Natural killer cell treated with Interleukin-12 subunit alpha and Interleukin-12 subunit beta and Interleukin-15 and Interleukin-18, amount 100 ng/mL, for 72 hours (primary cell): ENCODE data around the gene TBX4. TPM values are rescaled to one million over a fixed set of nuclear protein-coding genes. Genes with fewer than 3 reads are reported as not detected.
"Not testable (repeated sequence)": the region's sequence is repeated elsewhere in the genome, so short reads cannot be mapped to it uniquely, and the experiment has no call there.

Source experiments
- ATAC-seq, 2 donors: fragments of 150-1000 bp; cut with Tn5 transposase in 1 of 2; sonication (Bioruptor Pico), chemical (Tn5 transposase) in 1 of 2; 2 replicates each; pipeline ENCODE4 v1.10.0; 2021
- DNase-seq: peaks from one replicate; pipeline ENCODE4 v3.0.0; 2022; ENCODE audit warnings: low spot score
- H3K27ac Mint-ChIP-seq, 2 donors: 1 replicate in 1 of 2; 2 replicates in 1 of 2; pipeline ENCODE4 v1.8.0; 2022; ENCODE audit warnings: mixed read lengths in 2 of 2, mild to moderate bottlenecking in 1 of 2, moderate library complexity in 1 of 2
- H3K27me3 Mint-ChIP-seq, 2 donors: 1 replicate in 1 of 2; 2 replicates in 1 of 2; pipeline ENCODE4 v1.8.0; 2022; ENCODE audit warnings: mixed read lengths in 2 of 2
- H3K36me3 Mint-ChIP-seq: one replicate; pipeline ENCODE4 v1.8.0; 2022; ENCODE audit warnings: mixed read lengths
- H3K4me1 Mint-ChIP-seq, 2 donors: 1 replicate in 1 of 2; 2 replicates in 1 of 2; pipeline ENCODE4 v1.8.0; 2022; ENCODE audit warnings: low read depth in 2 of 2, mixed read lengths in 2 of 2, mild to moderate bottlenecking in 1 of 2
- H3K4me3 Mint-ChIP-seq: one replicate; pipeline ENCODE4 v1.8.0; 2022; ENCODE audit warnings: mixed read lengths
- H3K9me3 Mint-ChIP-seq: 2 replicates; pipeline ENCODE4 v1.8.0; 2022; ENCODE audit warnings: mixed read lengths
- total RNA-seq, 2 donors: library from RNA; stranded (reverse); gene quantifications; one replicate each; pipeline ENCODE4 v1.2.3, GENCODE V29; 2022

The TBX4 gene
- total RNA-seq, 2 donors from 2014 or later, result not detected

DNA sequence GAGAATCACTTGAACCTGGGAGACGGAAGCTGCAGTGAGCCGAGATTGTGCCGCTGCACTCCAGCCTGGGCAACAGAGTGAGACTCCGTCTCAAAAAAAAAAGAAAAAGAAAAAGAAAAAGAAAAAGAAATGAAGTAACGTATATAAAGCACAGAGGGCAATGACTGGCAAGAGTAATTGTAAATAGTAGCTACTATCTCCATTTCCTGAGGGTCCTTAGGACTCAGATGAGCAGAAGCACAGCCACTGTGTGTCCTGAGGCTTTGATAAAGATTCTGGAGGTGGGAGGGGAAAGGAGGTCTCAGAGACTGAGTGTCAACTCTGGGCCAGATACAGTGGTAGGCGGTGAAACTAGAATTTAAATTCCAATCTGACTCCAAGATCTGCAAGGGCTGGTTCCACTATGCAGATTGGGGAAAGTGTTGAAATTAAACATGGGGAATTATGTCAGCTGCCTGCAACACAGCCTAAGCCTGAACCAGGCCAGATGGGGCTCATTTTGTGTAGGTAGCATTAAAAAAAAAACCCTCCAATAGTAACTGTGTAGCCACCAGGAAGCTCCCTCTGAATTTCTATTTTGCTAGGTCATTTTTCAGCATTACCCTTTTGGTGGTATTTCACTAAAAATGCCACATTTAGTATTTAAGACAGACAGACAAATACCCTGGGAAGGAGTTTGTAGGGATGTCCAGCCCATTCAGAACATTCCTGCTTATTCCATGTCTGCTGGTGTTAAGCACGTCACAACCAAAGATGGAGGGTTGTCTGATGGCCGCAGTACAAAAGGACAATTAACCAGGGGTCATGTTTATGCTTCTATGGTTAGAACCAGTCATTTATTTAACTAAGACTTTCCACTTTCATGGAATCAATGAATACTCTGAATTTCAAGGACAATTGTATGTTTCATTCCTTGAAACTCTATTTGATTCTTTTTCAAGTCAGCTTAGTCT is 46.1 kb downstream of the TBX4 start:
- peaks cover 7 to 12% of the 10 kb centered on the region in 2 donors for H3K27me3 Mint-ChIP-seq
- H3K4me1 Mint-ChIP-seq, result peaks cover 3 to 9% of the 10 kb centered on the region in 2 donors
- H3K36me3 Mint-ChIP-seq, result no peaks in the 10 kb centered on the region
- H3K4me3 Mint-ChIP-seq, result no peak overlapping the region
- no peak for DNase-seq
- ATAC-seq, result no peak
- H3K27ac Mint-ChIP-seq, result no peak overlapping the region
- H3K9me3 Mint-ChIP-seq, result no peaks in the 10 kb centered on the region

DNA sequence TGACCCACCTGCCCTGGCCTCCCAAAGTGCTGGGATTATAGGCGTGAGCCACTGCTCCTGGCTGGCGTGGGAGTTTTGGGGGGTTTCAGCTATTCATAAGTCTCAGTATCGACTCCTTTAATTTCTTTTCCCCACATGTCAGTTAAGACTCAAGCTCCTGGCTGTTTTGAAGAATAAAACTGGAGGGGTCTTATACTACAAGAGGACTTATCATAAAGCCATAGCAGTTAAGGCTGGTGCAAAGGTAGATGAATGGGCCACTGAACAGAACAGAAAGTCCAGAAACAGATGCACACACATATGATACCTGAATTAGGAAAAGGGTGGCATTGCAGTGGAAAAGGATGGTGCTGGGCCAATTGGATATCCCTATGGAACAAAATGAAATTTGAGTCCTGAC is 47.4 kb downstream of the TBX4 start:
- Mint-ChIP-seq H3K27me3 (peaks cover 12 to 13% of the 10 kb centered on the region in 2 donors), H3K9me3 (no peaks in the 10 kb centered on the region), H3K4me1 (peaks cover 3 to 9% of the 10 kb centered on the region in 2 donors), H3K36me3 (no peaks in the 10 kb centered on the region), H3K27ac (no peak overlapping the region), H3K4me3 (no peak overlapping the region)
- ATAC-seq (no peak), DNase-seq (no peak)

DNA sequence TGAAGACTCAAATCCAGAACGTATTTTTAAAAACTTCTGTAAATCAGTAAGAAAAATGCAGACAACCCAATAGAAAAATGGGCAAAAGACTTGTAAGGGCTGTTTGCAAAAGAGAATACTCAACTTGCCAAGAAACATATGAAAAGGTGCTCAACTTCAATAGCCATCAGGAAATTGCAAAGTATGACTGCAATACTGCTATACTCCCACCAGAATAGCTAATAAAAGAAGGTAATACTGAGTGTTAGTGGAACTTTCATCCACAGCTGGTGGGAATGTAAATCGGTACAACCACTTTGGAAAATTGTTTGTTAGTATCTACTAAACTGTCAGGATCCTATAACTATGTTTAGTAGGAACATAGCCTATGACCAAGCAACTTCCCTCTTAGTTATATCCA is 48.1 kb downstream of the TBX4 start:
- Mint-ChIP-seq H3K4me3 (no peak overlapping the region), H3K27me3 (peaks cover 16 to 19% of the 10 kb centered on the region in 2 donors), H3K27ac (no peak overlapping the region), H3K9me3 (no peaks in the 10 kb centered on the region), H3K36me3 (no peaks in the 10 kb centered on the region), H3K4me1 (peaks cover 3 to 8% of the 10 kb centered on the region in 2 donors)
- DNase-seq (no peak), ATAC-seq (no peak)

DNA sequence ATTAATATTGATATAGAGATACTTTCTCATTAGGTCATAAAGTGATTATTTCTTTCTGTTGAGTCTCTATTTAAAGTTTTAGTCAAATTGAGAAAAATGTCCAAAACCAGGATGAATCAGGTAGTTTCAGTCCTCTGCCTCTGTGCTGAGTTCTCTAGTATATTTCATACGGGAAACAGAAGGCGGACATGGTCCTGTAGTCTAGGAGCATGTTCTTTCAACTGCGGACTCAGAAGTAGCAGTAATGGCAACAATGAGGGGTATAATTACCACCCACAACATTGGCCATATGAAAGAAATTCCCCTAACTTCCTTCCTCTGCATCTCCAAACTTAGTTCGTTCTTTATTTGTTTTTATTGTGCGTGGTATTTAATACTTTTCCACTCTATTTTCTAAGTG is 50.1 kb downstream of the TBX4 start:
- Mint-ChIP-seq H3K4me1 (no peaks in the 10 kb centered on the region), H3K36me3 (no peaks in the 10 kb centered on the region), H3K27ac (no peak overlapping the region), H3K27me3 (peaks cover 26 to 39% of the 10 kb centered on the region in 2 donors), H3K9me3 (no peaks in the 10 kb centered on the region), H3K4me3 (no peak overlapping the region)
- DNase-seq (no peak), ATAC-seq (no peak)

DNA sequence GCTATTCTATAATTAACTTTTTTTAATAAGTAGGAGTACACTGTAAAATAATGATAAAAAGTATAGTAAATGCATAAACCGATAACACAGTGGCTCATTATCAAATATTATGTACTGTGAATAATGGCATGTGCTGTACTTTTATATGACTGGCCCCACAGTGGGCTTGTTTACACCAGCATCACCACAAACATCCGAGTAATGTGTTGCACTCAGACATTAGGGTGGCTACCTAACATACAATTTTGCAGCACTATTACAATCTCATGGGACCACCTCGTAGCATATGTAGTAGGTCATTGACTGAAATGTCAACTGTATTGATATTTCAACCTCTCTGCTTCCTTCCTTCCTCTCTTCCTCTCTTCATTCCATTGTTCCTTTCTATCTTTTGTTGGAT is 51.7 kb downstream of the TBX4 start:
- H3K27me3 Mint-ChIP-seq, result peaks cover 29 to 51% of the 10 kb centered on the region in 2 donors
- no peaks in the 10 kb centered on the region for H3K4me1 Mint-ChIP-seq
- no peaks in the 10 kb centered on the region for H3K36me3 Mint-ChIP-seq
- no peaks in the 10 kb centered on the region for H3K9me3 Mint-ChIP-seq
- ATAC-seq (no peak), DNase-seq (no peak)
- H3K27ac Mint-ChIP-seq, result no peak overlapping the region
- H3K4me3 Mint-ChIP-seq, result no peak overlapping the region

DNA sequence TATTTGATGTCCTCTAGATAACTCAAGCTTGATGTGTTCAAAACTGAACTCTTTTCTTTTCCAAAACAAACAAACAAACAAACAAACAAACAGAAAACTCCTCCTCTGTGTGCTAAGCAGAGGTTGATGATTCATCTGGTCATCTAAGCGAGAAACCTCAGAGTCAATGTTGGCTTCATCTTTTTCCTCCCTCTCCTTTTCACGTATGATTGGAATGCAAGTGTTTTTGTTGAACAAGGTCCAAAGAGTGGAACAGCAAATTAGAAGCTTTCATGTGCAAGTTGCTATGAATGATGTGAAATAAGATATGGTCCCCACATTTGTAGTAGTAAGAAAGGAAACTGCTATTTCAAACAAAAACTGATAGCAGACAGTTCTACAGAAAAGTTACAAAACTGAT is 52.5 kb downstream of the TBX4 start:
- Mint-ChIP-seq H3K4me3 (no peak overlapping the region), H3K27ac (no peak overlapping the region), H3K4me1 (no peaks in the 10 kb centered on the region), H3K27me3 (peaks cover 29 to 57% of the 10 kb centered on the region in 2 donors), H3K9me3 (no peaks in the 10 kb centered on the region), H3K36me3 (no peaks in the 10 kb centered on the region)
- no peak for DNase-seq
- no peak for ATAC-seq

DNA sequence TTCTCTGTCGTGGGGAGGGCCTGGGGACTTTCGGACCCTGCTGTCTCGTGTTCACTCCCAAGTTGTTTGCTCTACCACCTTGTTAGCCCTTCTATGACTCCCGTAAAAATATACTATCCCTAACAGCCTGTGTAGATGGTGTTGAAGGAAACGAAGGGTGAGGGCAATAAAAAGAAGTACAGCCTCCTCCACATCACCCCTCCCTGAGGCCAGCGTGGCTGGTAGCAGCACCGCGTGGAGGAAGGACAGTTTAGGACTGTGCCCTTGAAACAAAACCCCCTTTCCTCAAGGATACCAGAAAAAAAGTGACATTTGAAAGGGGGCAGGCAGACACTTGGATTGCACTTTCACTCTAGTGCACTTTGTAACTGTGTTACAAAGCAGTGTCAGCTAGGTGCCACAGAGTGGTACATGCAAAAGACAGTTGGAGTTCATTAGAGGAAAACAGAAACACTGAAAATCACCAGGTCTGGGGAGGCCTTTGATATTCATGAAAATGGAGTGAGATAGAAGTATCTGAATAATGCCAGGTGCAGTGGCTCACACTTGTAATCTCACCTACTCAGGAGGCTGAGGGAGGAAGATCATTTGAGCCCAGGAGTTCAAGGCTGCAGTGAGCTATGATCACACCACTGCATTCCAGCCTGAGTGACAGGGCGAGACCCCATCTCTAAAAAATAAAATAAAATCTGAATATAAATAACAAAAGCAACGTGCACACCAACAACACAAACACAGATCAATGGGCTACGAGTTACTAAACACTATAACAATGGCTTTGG is 53.8 kb downstream of the TBX4 start:
- Mint-ChIP-seq H3K36me3 (no peaks in the 10 kb centered on the region), H3K4me1 (no peaks in the 10 kb centered on the region), H3K9me3 (no peaks in the 10 kb centered on the region), H3K27me3 (peaks cover 27 to 56% of the 10 kb centered on the region in 2 donors), H3K4me3 (no peak overlapping the region), H3K27ac (no peak overlapping the region)
- no peak for ATAC-seq
- DNase-seq, result no peak

DNA sequence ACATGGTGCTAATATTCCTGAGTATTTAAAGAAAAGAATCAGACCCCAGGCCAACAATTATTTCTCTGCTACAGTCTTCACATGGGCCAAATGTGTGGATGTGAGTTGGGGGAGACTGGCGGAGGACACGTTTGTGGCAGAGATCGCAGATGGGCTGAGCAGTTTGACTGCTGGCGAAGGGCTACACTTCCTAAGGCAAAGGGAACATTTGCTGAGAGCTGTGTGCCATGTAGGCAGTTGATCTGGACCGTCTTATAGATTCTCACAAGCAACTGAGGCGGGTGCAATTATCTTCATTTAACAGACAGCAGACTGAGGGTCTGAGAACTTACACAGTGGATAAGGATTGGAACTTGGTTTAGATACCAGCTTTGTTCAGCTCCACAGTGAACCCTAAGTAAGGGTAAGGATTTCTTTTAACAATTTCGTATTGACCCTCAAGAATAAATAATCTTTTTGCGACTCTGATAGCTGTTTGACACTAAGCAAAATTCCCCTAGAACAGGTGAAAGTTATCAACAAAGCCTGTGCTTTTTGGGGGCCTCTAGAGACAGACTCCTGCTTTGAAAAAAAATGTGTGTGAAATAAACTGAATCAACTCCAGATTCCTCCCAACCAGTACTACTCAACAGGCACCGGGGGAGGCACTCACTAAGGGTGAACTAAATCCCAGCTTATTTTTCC is 55.3 kb downstream of the TBX4 start:
- Mint-ChIP-seq H3K4me3 (no peak overlapping the region), H3K27ac (no peak overlapping the region), H3K9me3 (no peaks in the 10 kb centered on the region), H3K36me3 (no peaks in the 10 kb centered on the region), H3K4me1 (no peaks in the 10 kb centered on the region), H3K27me3 (peaks cover 26 to 56% of the 10 kb centered on the region in 2 donors)
- DNase-seq, result no peak
- ATAC-seq, result no peak

DNA sequence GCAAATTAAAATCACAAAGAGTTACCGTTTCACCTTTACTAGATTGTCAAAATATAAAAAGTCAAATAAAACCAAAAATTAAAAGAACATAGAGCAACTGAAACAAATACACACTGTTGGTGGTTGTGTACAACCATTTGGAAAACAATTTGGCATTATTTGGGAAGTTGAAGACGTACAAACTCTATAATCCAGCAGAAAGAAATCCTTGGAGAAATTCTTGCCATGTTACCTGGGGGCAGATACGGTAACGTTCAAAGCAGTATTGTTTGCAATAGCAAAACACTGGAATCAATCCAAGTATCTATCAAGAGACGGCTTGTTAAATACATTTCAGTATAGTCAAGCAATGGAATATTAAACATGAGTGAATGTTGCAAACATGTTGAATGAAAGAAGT is 56.7 kb downstream of the TBX4 start:
- H3K27ac Mint-ChIP-seq, result no peak overlapping the region
- H3K36me3 Mint-ChIP-seq, result no peaks in the 10 kb centered on the region
- H3K4me1 Mint-ChIP-seq, result no peaks in the 10 kb centered on the region
- no peak overlapping the region for H3K4me3 Mint-ChIP-seq
- peaks cover 26 to 56% of the 10 kb centered on the region in 2 donors for H3K27me3 Mint-ChIP-seq
- no peak for ATAC-seq
- no peak for DNase-seq
- no peaks in the 10 kb centered on the region for H3K9me3 Mint-ChIP-seq

DNA sequence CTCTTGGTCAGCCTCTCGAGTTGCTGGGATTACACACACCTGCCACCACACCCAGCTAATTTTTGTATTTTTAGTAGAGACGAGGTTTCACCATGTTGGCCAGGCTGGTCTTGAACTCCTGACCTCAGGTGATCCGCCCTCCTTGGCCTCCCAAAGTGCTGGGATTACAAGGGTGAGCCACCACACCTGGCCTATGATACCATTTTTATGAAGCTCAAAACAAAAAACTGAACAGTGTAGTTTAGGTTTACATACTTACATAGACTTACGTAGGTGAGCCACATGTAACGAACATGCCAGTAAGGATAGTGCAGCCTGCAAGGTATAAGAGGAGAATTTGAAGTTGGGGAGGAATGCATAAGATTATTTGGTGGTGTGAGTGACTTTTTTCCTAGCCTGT is 57.2 kb downstream of the TBX4 start:
- H3K27ac Mint-ChIP-seq, H3K36me3 Mint-ChIP-seq, ATAC-seq, DNase-seq, H3K9me3 Mint-ChIP-seq, H3K4me1 Mint-ChIP-seq, H3K4me3 Mint-ChIP-seq: not testable (repeated sequence)
- H3K27me3 Mint-ChIP-seq, result peaks cover 28 to 51% of the 10 kb centered on the region in 2 donors

DNA sequence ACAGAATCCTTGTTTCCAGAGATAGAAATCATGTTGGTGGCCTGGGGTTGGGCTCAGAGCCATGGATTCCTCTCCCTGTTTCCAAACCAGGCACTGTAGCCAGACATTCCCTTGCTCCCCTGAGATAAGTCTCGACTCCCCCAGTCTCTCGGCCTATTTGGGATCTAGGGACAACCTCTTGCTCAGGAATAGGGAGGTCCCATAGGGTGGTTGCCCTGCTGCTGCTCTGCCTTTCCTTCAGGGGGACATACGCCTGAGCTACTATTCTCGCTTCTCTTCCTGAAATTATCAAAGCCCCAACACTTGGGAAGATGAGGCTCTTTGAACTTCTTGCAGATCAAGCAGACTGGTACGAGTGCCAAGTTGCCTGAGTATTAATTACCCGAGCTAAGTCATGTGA is 58.0 kb downstream of the TBX4 start:
- no peaks in the 10 kb centered on the region for H3K4me1 Mint-ChIP-seq
- H3K27ac Mint-ChIP-seq, result no peak overlapping the region
- peaks cover 24 to 44% of the 10 kb centered on the region in 2 donors for H3K27me3 Mint-ChIP-seq
- ATAC-seq (no peak), DNase-seq (no peak)
- H3K9me3 Mint-ChIP-seq, result no peaks in the 10 kb centered on the region
- H3K36me3 Mint-ChIP-seq, result no peaks in the 10 kb centered on the region
- no peak overlapping the region for H3K4me3 Mint-ChIP-seq

DNA sequence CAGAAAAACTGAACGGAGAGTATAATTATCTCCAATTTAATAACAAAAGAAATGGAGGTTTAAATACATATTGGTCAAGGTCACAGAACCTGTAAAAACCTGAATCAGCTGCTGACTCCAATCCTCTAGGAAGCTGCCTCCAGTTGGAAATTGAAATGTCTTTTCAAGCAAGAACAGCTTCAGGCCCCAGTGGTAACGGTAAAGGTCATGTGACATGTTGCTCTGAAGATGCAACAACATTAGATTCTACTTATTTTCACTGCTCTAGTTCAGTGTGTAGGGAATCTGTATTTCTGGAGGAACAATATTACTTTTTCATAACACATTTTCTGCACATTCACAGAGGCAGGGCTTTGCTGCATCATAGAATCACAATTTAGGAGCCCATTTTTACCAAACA is 58.8 kb downstream of the TBX4 start:
- ATAC-seq (no peak), DNase-seq (no peak)
- H3K36me3 Mint-ChIP-seq, result no peaks in the 10 kb centered on the region
- H3K9me3 Mint-ChIP-seq, result no peaks in the 10 kb centered on the region
- no peak overlapping the region for H3K4me3 Mint-ChIP-seq
- H3K27ac Mint-ChIP-seq, result no peak overlapping the region
- H3K4me1 Mint-ChIP-seq, result no peaks in the 10 kb centered on the region
- H3K27me3 Mint-ChIP-seq, result peaks cover 23 to 38% of the 10 kb centered on the region in 2 donors

DNA sequence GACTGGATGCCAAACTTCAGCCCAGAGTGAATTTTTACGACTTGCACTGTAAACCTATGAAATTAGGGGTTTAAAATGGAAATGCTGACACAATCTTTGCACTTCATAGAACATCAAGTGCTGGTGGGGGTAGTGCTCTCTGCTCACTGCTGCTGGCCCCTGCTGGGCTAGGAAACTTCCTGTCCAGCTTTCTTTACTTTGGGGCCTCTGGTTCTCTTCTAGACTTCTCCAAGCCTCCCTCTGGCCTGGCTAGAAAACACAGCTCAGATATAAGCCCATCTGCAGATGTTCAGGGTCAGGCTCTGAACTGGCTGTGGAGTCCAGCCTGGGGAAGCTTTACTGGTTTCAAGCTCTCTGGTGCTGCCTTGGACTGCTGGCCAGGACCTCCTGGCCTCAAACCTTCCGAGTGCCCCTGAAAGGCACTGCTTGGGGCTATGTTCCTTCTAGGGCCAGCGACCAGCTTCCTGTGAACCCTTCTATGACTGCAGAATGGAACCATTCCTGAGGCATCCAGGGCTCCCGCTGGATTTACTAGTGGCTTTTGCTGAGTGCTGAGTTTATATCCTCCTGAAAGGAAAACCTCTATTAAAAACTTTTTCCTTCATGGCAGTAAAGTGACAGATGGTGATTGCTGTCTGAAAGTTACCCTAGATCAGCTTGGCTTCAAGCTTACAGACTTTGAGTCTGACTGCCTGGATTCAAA is 59.4 kb downstream of the TBX4 start:
- peaks cover 24 to 39% of the 10 kb centered on the region in 2 donors for H3K27me3 Mint-ChIP-seq
- no peaks in the 10 kb centered on the region for H3K36me3 Mint-ChIP-seq
- no peak for ATAC-seq
- DNase-seq, result no peak
- H3K27ac Mint-ChIP-seq, result no peak overlapping the region
- no peak overlapping the region for H3K4me3 Mint-ChIP-seq
- no peaks in the 10 kb centered on the region for H3K4me1 Mint-ChIP-seq
- no peaks in the 10 kb centered on the region for H3K9me3 Mint-ChIP-seq
